OCI-LY7 (cell line): ENCODE results near the gene NAA16.

Experiments used
- CTCF ChIP-seq: fragments of 200-600 bp; sonication (generic); conservative IDR thresholded peaks from 2 replicates; pipeline ENCODE4 v1.5.1; 2014; ENCODE audit warnings: mild to moderate bottlenecking, antibody characterized with exemption, low read length, moderate library complexity, mixed read lengths
- EZH2phosphoT487 ChIP-seq: fragments of 200-600 bp; sonication (generic); IDR thresholded peaks from 2 replicates; pipeline ENCODE4 v1.6.1; 2018; ENCODE audit warnings: low read depth, borderline replicate concordance, mild to moderate bottlenecking, mixed run types, antibody characterized with exemption, low read length, moderate library complexity, mixed read lengths

- TF ChIP-seq CTCF (peak; percentile 76), EZH2phosphoT487 (no peak)
Measured at GRCh38 chr13:41411522-41411921, 100.5 kb downstream of the NAA16 start.
